ENCODE data around the gene MRPS18A.

Gene MRPS18A

GRCh38 chr6:43716099-43716498 is 28.5 kb upstream of the MRPS18A start:
- Histone ChIP-seq H2BK120ac (ENCODE audit: low read depth, low read length) (no peak overlapping the region), H3K79me1 (ENCODE audit: low read depth, low read length) (no peaks in the 10 kb centered on the region), H3K14ac (ENCODE audit: low read length) (no peak overlapping the region), H4K8ac (ENCODE audit: low read depth, low read length) (no peak overlapping the region), H3K4me2 (ENCODE audit: insufficient read depth, low read length, poor library complexity, severe bottlenecking) (no peak overlapping the region), H4K91ac (ENCODE audit: low read depth, low read length, poor library complexity) (peak overlapping the region; percentile 31), H3K27me3 (ENCODE audit: control insufficient read depth in 3 of 3, insufficient read depth in 3 of 3, low read depth in 1 of 3, low read length in 3 of 3) (peaks cover 0 to 19% (median 0%) of the 10 kb centered on the region in 3 experiments), H3K9ac (ENCODE audit: low read depth, low read length, poor library complexity) (no peak overlapping the region), H3K4ac (ENCODE audit: low read length) (no peak overlapping the region), H2AK5ac (ENCODE audit: low read depth, low read length) (peak overlapping the region; percentile 72), H3K9me3 (replicated peaks in 1 of 2; ENCODE audit: control insufficient read depth in 2 of 2, insufficient read depth in 1 of 2, low read depth in 1 of 2, low read length in 2 of 2) (no peaks in the 10 kb centered on the region), H2BK5ac (ENCODE audit: low read length) (no peak overlapping the region), H2AFZ (ENCODE audit: low read length) (peak overlapping the region; percentile 53), H2BK12ac (ENCODE audit: low read length) (no peak overlapping the region), H3K27ac (replicated peaks; ENCODE audit: low read length) (no peak overlapping the region), H3K23ac (ENCODE audit: low read depth, low read length, poor library complexity) (peak overlapping the region; percentile 44), H2BK15ac (ENCODE audit: low read length) (peak overlapping the region; percentile 54), H3K18ac (ENCODE audit: low read length) (no peak overlapping the region), H3K4me1 (ENCODE audit: control insufficient read depth in 2 of 2, insufficient read depth in 1 of 2, low read depth in 1 of 2, low read length in 2 of 2) (peaks cover 8 to 12% of the 10 kb centered on the region in 2 donors), H3K4me3 (ENCODE audit: low read length in 2 of 2) (no peak overlapping the region), H3K36me3 (replicated peaks in 1 of 2; ENCODE audit: control insufficient read depth in 2 of 2, insufficient read depth in 2 of 2, low read length in 2 of 2) (no peaks in the 10 kb centered on the region)
- WGBS, 2 donors (ENCODE audit: extremely low coverage in 2 of 2, insufficient read length in 2 of 2, insufficient replicate concordance in 1 of 2): no CpG with 5 or more reads among the region's 9 CpGs
- no peak for DNase-seq (ENCODE audit: low spot score)

- H4K8ac ChIP-seq (ENCODE audit: low read depth, low read length): no peak overlapping the region
- H2BK5ac ChIP-seq (ENCODE audit: low read length): peak overlapping the region; percentile 67
- H3K4me3 ChIP-seq (ENCODE audit: low read length in 2 of 2): no peak overlapping the region
- no peak overlapping the region for H3K27ac ChIP-seq (replicated peaks; ENCODE audit: low read length)
- peaks cover 0 to 18% (median 0%) of the 10 kb centered on the region in 3 experiments for H3K27me3 ChIP-seq (ENCODE audit: control insufficient read depth in 3 of 3, insufficient read depth in 3 of 3, low read depth in 1 of 3, low read length in 3 of 3)
- no peak overlapping the region for H3K4ac ChIP-seq (ENCODE audit: low read length)
- H3K4me1 ChIP-seq (ENCODE audit: control insufficient read depth in 2 of 2, insufficient read depth in 1 of 2, low read depth in 1 of 2, low read length in 2 of 2): peaks cover 8 to 12% of the 10 kb centered on the region in 2 donors
- no peak overlapping the region for H2BK12ac ChIP-seq (ENCODE audit: low read length)
- no peak overlapping the region for H2BK15ac ChIP-seq (ENCODE audit: low read length)
- H2AK5ac ChIP-seq (ENCODE audit: low read depth, low read length): peak overlapping the region; percentile 72
- no peak overlapping the region for H4K91ac ChIP-seq (ENCODE audit: low read depth, low read length, poor library complexity)
- no peaks in the 10 kb centered on the region for H3K79me1 ChIP-seq (ENCODE audit: low read depth, low read length)
- H3K14ac ChIP-seq (ENCODE audit: low read length): peak overlapping the region; percentile 1
- no peaks in the 10 kb centered on the region for H3K36me3 ChIP-seq (replicated peaks in 1 of 2; ENCODE audit: control insufficient read depth in 2 of 2, insufficient read depth in 2 of 2, low read length in 2 of 2)
- no peaks in the 10 kb centered on the region for H3K9me3 ChIP-seq (replicated peaks in 1 of 2; ENCODE audit: control insufficient read depth in 2 of 2, insufficient read depth in 1 of 2, low read depth in 1 of 2, low read length in 2 of 2)
- no peak overlapping the region for H3K18ac ChIP-seq (ENCODE audit: low read length)
- no peak overlapping the region for H3K4me2 ChIP-seq (ENCODE audit: insufficient read depth, low read length, poor library complexity, severe bottlenecking)
- no CpG with 5 or more reads among the region's 5 CpGs for WGBS, 2 donors (ENCODE audit: extremely low coverage in 2 of 2, insufficient read length in 2 of 2, insufficient replicate concordance in 1 of 2)
- H3K9ac ChIP-seq (ENCODE audit: low read depth, low read length, poor library complexity): no peak overlapping the region
- H2BK120ac ChIP-seq (ENCODE audit: low read depth, low read length): peak overlapping the region; percentile 1
- no peak overlapping the region for H2AFZ ChIP-seq (ENCODE audit: low read length)
- DNase-seq (ENCODE audit: low spot score): no peak
- H3K23ac ChIP-seq (ENCODE audit: low read depth, low read length, poor library complexity): no peak overlapping the region
Observed at GRCh38 chr6:43715056-43715788, 27.6 kb upstream of the MRPS18A start.

GRCh38 chr6:43714311-43715055 is 26.9 kb upstream of the MRPS18A start:
- H3K27me3 ChIP-seq (ENCODE audit: control insufficient read depth in 3 of 3, insufficient read depth in 3 of 3, low read depth in 1 of 3, low read length in 3 of 3): peaks cover 0 to 14% (median 0%) of the 10 kb centered on the region in 3 experiments
- H3K23ac ChIP-seq (ENCODE audit: low read depth, low read length, poor library complexity): no peak overlapping the region
- DNase-seq (ENCODE audit: low spot score): no peak
- H2BK5ac ChIP-seq (ENCODE audit: low read length): peak overlapping the region; percentile 67
- H2AFZ ChIP-seq (ENCODE audit: low read length): peak overlapping the region; percentile 3
- H3K4me3 ChIP-seq (ENCODE audit: low read length in 2 of 2): no peak overlapping the region
- no peak overlapping the region for H3K27ac ChIP-seq (replicated peaks; ENCODE audit: low read length)
- H3K79me1 ChIP-seq (ENCODE audit: low read depth, low read length): no peaks in the 10 kb centered on the region
- no peak overlapping the region for H4K8ac ChIP-seq (ENCODE audit: low read depth, low read length)
- no peak overlapping the region for H3K4ac ChIP-seq (ENCODE audit: low read length)
- peak overlapping the region; percentile 1 for H3K14ac ChIP-seq (ENCODE audit: low read length)
- no peaks in the 10 kb centered on the region for H3K9me3 ChIP-seq (replicated peaks in 1 of 2; ENCODE audit: control insufficient read depth in 2 of 2, insufficient read depth in 1 of 2, low read depth in 1 of 2, low read length in 2 of 2)
- no CpG with 5 or more reads among the region's 9 CpGs for WGBS, 2 donors (ENCODE audit: extremely low coverage in 2 of 2, insufficient read length in 2 of 2, insufficient replicate concordance in 1 of 2)
- H2BK15ac ChIP-seq (ENCODE audit: low read length): peak overlapping the region; percentile 54
- no peak overlapping the region for H4K91ac ChIP-seq (ENCODE audit: low read depth, low read length, poor library complexity)
- H3K36me3 ChIP-seq (replicated peaks in 1 of 2; ENCODE audit: control insufficient read depth in 2 of 2, insufficient read depth in 2 of 2, low read length in 2 of 2): no peaks in the 10 kb centered on the region
- H2BK12ac ChIP-seq (ENCODE audit: low read length): no peak overlapping the region
- H3K4me1 ChIP-seq (ENCODE audit: control insufficient read depth in 2 of 2, insufficient read depth in 1 of 2, low read depth in 1 of 2, low read length in 2 of 2): peaks cover 11 to 12% of the 10 kb centered on the region in 2 donors
- H2BK120ac ChIP-seq (ENCODE audit: low read depth, low read length): peak overlapping the region; percentile 1
- no peak overlapping the region for H3K9ac ChIP-seq (ENCODE audit: low read depth, low read length, poor library complexity)
- peak overlapping the region; percentile 72 for H2AK5ac ChIP-seq (ENCODE audit: low read depth, low read length)
- H3K18ac ChIP-seq (ENCODE audit: low read length): peak overlapping the region; percentile 61
- no peak overlapping the region for H3K4me2 ChIP-seq (ENCODE audit: insufficient read depth, low read length, poor library complexity, severe bottlenecking)

Measured in neuronal stem cell (in vitro differentiated cells).